ENCODE data around the gene NRL. TPM values are rescaled to one million over a fixed set of nuclear protein-coding genes. Genes with fewer than 3 reads are reported as not detected.

Gene NRL
- total RNA-seq, 1 experiment from 2014 or later, result 1.3 TPM

DNA sequence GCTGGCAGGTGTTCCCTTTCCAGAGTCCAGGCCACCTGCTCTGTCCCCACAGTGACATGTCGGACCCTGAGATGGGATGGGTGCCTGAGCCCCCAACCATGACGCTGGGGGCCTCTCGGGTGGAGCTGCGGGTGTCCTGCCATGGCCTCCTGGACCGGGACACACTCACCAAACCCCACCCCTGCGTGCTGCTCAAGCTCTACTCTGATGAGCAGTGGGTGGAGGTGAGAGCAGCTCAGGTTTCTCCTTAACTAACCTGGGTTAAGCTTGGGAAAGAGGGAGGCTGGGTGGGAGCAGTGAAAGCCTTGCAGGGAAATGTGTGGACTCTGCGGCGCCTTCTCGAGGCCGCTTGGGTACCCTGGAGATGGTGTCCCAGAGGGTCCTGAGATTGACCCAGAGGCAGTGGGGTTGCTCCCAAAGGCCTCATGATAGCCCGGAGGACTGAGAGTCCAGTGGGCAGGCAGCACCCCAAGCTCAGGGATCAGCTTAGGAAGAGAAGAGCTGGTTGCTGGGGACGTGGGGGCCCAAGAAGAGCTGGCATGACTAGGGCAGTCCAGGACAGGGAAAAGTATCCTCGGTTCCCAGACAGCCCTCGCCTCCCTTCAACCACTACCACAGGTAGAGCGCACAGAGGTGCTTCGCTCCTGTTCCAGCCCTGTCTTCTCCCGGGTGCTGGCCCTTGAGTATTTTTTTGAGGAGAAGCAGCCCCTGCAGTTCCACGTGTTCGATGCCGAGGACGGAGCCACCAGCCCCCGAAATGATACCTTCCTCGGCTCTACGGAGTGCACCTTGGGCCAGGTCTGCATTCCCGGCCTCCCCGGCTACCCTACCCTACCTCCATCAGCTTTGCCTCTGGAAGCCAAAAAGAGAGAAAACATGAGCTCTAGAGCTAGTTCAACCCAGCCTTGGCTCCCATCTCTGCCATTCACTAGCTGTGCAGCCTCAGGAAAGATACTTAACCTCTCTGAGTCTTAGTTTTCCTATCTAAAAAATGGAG is 41.6 kb downstream of the NRL start:
- in situ Hi-C loops (cut with HindIII; ENCODE audit: low sequenced_read_pairs), result no loop called here
- DNase-seq (ENCODE audit: low spot score), result no peak

DNA sequence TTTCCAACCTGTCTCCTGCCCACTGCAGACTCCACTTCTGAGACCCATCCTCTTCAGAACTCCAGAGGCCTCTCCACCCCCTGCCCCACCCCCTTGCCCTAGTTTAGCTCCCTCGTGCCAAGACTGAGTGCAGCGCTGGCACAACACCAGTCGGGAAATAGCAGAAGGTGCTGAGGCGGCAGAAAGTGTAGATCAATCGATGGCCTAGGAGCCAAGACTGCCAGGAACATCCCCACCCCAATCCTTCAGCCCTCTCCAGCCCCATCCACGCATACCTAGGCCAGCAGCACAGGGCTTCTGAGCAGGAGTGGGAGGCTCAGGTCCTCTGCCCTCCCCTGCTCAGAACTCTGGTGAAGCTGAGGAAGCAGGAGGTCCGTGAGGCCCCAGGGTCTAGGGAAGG is 42.3 kb downstream of the NRL start:
- in situ Hi-C loops (cut with HindIII; ENCODE audit: low sequenced_read_pairs), result no loop called here
- peak; percentile 59 for DNase-seq (ENCODE audit: low spot score)

DNA sequence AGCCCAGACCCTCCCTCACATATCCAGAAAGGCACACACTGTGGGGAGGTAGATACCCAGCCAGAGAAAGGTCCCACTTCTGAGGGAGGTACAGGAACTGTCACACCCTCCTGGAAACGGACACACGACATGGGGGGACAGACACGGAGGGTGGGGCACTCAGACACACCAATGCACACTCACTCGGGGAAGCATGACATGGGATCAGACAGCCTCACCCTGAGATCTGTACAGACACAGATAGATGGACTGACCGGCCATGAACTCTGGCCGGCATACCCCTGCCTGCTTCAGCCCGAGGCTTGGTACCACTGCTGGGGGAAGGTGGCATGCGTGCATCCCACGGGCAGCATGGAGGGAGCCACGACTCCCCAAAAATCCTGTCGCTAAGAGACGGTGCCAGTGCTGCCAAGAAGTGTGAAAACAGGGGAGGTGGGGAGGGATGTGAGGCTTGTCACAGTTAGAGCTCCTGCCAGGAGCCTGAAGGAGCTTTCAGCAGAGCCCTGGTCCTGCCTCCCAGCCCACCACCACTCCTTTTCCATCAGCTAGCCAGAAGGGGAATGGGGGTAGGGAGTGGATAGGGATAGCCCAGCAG is 42.8 kb downstream of the NRL start:
- in situ Hi-C loops (cut with HindIII; ENCODE audit: low sequenced_read_pairs), result no loop called here
- DNase-seq (ENCODE audit: low spot score), result peak; percentile 60

DNA sequence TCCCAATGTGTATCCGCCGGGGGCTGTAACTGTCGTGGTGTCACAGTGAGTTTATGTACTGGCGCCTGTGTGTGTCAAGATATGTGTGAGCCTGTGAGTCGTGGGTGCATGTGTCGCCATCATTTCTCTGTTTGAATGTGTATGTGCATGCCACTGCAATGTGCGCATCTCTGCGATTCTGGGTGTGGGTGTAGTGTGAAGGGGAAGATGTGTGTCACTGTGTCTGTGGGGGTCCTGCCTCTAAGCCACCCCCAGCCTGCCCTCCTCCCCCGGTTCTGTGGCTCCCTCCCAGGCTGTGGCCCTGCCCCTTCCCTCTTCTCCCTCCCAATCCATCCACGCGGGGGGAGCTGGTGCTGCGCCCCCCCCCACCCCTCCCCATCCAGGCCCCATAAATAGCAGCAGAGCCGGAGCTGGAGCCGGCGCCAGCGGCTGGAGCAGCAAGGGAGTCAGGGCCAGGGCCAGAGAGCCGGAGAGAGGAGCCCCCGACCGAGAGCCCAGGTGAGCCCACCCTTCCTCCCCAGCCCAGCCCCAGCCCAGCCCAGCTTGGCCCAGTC is 43.5 kb downstream of the NRL start, which contains the start of gene CPNE6:
Gene CPNE6, plus strand, starts transcription at position 419 of the 554 bp plus-strand sequence. CDS start 1,375 bp downstream, outside the sequence.
- in situ Hi-C loops (cut with HindIII; ENCODE audit: low sequenced_read_pairs), result no loop called here
- peak; percentile 88 for DNase-seq (ENCODE audit: low spot score)

DNA sequence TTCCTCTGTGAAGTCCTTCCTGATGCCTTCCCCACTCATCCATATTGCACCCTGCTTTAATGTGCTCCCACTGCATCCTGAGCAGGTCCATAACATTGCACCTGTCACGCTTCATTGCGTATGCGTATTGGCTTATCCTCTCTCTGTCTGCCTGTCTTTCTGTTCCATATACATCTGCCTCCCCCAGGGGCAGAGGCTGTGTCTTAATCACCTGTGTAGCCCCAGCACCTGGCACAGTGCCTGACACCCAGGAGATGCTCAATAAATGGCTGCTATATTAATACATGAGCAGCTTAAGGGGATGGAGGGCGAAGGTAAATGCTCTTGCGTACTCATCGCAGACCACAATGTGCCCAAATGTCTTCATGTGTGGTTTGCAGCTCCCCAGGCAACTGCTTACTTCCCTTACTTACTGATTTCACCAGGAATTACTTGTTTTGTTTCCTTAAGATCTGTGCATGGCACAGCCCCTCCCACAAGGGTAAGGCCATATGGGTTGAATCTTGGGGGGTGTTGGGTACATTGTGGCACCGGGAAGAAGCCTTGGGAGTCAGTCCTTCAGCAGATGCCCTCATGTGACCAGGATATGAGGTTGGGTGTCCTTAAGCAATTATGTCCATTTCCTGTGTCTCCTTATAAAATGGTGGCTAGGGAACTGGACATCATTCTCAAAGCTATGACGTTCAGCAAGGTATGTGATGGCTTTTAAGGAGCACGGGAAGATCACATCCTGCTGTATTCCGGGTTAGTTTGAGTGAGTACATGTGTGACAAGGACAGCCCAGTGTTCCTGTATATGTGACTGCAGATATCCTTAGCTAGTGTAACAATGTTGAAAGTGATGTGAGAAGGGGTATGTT is 44.2 kb downstream of the NRL start:
- in situ Hi-C loops (cut with HindIII; ENCODE audit: low sequenced_read_pairs), result no loop called here
- DNase-seq (ENCODE audit: low spot score), result peak; percentile 70

DNA sequence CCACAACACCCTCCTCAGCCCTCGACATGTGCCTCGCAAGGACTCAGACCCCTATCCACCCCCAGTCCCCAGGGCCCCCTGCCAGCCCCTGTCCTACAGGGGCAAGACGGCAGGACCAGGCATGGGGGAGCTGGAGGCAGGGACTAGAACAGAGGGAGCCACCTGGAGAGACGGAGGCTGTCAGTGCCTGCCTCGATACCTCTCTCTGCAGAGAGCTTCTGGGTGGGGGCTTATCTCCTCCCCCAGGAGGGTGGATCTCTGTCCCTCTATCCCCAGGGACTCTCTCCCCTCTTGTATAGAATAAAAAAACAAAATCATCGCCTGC is 45.4 kb downstream of the NRL start:
- in situ Hi-C loops (cut with HindIII; ENCODE audit: low sequenced_read_pairs), result no loop called here
- DNase-seq (ENCODE audit: low spot score), result no peak

DNA sequence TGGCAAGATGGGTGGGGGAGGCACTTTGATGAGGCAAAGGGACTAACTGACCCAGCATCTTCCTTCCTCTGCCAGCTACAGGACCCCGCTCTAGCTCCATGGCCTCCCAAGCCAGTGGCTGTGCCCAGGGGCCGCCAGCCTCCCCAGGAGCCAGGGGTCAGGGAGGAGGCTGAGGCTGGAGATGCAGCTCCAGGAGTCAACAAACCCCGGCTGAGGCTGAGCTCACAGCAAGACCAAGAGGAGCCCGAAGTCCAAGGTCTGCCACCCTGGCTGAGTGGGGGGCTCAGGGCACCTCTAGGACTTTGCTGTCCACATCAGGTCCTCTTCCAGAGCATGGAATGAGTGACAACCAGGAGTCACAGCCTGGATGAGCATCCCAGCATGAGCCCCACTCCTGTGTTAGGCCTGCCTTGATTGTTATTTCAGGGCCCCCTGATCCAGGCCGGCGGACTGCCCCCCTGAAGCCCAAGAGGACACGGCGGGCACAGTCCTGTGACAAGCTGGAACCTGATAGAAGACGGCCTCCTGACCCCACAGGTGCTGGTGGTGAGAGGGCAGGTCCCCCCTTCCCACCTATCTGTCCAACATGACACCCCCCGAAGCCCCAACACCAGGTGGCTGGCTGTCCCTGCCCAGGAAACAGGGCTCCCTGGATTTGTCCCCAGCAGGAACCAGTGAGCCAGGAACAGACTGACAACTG is 45.9 kb downstream of the NRL start:
- in situ Hi-C loops (cut with HindIII; ENCODE audit: low sequenced_read_pairs), result no loop called here
- DNase-seq (ENCODE audit: low spot score), result no peak

DNA sequence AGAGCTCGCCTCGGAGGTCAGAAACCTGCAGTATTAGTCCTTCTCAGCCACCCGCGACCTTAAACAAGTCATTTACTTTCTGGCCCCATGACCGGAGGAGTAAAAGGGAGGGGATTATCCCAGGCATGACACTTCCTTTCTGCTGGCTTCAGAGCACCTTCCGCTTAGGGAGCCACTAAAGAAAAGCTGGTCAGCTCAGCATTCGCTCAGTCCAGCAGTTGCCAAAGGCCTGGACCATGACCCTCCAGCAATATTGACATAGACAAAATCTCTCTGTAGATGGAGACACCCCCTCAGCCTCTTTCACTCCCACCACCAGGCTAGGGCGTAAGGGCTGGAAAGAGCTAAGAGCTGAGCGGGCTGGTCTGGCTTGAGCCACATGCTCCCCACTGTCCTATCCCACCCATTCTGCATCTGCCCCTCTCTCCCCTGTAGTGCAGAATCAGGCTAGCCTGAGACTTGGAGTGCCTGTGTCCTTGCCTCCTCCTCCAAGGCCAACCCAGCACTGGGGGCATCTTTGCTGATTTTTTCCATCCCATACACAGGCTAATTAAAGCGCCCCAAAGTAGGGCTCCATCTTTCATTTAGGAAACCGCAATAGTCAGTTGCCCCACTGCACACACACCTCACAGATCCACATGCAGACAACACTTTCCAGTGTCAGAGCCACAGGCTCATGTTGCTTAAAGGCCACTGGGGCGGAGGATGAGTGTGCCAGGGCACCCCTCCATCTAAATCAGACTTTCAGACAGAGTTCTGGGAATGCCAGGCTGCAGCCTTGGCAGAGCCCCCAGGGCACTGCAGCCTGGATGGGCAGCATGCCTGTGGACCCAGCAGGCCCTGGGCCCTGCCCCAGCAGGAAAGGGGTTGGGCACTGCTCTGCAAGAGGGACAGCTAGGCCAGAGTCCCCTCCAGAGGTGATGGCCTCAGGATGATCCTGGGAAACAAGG is 47.3 kb downstream of the NRL start:
- no peak for DNase-seq (ENCODE audit: low spot score)
- in situ Hi-C loops (cut with HindIII; ENCODE audit: low sequenced_read_pairs), result no loop called here

DNA sequence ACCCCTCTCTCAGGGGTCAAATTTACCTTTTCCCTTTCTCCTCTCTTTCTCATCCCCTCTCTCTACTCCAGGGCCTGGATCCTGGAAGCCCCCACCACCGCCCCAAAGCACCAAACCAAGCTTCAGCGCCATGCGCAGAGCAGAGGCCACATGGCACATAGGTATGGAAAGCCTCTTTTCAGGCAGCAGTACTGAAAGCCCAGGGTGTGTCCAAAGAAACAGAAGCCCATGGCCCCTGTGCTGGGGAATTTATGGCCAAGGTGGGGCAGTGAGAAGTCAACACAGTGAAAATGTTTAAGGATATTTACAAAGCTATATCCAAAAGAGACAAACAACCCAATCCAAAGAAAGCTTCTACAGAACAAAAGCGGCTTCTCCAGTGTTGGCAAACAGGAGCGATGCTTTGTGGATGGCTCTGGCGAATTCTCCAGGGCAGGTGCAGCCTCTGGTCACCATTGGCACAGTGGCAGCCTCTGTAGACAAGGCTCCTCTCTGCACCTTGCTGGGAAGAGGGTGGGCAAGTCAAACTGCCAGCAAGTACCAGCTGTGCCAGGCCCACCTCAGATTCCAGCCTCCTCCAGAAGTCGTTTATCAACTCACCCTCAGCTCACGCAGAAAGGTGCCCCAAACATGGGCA is 48.1 kb downstream of the NRL start:
- DNase-seq (ENCODE audit: low spot score), result no peak
- in situ Hi-C loops (cut with HindIII; ENCODE audit: low sequenced_read_pairs), result no loop called here

DNA sequence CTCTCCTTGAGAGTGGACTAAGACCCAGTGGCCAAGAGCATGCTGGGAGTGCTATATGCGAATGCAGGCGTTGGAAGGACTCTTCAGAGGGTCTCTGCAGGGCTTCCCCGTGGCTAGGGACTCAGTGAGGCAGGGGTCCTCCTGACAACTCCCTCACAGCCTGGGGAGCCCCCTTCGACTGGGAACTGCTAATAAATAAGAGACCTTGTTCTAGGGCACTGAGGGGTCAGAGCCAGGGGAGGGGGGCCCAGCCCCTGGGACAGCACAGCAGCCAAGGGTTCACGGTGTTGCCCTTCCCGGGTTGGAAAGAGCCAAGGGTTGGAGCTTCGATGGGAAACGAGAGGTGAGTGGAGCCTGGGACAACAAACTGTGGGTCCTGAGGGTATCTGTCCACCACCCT is 49.3 kb downstream of the NRL start:
- in situ Hi-C loops (cut with HindIII; ENCODE audit: low sequenced_read_pairs), result no loop called here
- DNase-seq (ENCODE audit: low spot score), result no peak

DNA sequence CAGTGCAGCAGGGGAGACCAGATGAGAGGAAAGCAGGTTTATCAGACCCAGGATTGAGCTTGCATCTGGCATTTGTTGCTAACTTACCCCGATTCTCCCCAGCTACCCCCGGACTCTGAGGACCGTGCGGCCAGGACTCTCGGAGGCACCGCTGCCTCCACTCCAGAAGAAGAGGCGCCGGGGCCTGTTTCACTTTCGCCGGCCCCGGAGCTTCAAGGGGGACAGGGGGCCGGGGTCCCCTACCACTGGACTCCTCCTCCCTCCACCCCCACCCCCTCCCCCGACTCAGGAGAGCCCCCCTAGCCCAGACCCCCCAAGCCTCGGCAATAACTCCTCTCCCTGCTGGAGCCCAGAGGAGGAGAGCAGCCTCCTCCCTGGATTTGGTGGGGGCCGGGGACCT is 49.9 kb downstream of the NRL start:
- in situ Hi-C loops (cut with HindIII; ENCODE audit: low sequenced_read_pairs), result no loop called here
- no peak for DNase-seq (ENCODE audit: low spot score)

DNA sequence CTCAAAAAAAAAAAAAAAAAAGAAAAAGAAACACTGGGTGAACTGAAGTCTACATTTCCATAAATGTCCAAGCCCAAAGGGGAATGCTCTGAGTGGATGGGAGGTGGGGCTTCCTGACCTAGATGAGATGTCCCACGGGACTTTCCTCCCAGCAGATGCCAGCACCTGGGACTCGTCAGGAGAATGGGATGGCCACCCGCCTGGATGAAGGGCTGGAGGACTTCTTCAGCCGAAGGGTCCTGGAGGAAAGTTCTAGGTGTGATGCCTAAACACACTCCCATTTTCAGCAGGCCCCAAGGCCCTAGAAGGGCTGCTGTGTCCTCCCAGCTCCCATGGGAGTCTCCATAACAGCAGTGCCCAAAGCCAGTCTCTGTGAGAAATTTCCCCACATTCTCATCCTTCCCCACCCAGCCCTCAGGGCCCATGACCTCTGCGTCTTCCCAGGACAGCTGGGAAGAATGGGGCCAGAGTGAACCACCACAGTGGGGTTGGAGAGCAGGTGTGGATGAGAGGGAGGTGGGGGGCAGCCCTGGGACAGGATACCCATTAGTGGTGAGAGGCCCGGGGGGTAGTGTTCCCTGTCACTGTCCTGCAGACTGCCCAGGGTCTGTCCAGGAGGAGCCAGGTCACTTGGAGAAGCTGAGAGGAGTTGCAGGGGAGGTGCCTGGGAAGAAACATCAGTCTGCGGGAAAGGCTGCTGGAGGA is 50.5 kb downstream of the NRL start:
- no peak for DNase-seq (ENCODE audit: low spot score)
- in situ Hi-C loops (cut with HindIII; ENCODE audit: low sequenced_read_pairs), result no loop called here

DNA sequence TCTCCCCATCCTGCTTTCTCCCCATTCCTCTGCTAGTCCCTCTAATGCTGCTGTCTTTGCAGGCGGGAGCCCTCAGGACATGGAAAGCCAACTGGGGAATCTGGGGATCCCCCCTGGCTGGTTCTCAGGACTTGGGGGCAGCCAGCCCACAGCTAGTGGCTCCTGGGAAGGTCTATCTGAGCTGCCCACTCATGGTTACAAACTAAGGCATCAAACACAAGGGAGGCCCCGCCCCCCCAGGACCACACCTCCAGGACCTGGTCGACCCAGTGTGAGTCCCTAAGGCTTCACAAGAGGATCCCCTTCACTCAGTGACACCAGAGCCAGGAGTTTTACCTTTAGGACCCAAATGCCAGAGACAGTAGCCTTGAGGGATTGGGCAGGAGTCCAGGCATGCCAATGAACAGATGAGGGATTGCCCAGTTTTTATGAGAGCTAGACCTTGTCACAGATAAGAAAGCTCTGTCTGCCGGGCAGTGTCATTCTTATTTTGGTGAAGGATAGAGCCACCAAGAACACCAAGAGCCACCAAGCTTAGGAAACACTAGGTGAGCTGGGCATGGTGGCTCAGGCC is 51.4 kb downstream of the NRL start:
- no peak for DNase-seq (ENCODE audit: low spot score)
- in situ Hi-C loops (cut with HindIII; ENCODE audit: low sequenced_read_pairs), result no loop called here

DNA sequence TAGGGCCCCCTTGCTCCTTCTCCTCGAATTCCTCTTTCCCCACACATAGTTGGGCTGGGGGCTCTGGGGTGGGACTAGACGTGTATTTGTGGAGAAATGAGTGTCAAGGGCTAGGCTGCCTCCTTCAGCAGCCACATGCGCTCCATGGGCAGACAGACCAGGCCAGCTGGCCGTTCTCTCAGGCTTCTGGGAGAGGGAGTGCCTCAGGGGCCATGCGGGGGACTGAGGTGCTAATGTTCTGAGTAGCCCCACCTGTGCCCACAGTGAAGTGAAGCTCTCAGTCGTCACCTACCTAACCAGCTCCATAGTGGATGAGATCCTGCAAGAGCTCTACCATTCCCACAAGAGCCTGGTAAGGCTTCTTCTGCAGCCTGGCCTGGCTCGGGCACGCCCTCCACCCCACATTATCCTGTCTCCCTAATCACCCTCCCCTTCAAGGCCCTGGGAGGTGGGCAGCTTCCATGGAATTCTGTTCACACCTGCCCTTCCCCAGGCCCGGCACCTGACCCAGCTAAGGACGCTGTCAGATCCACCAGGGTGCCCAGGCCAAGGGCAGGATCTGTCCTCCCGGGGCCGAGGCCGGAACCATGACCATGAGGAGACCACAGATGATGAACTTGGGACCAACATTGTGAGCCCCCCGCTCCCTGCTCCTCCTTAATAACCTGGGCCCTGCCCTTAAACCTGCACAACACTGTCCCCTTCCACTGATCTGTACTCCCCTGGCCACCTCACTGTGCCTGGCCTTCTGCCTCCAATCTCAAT is 52.4 kb downstream of the NRL start:
- no peak for DNase-seq (ENCODE audit: low spot score)
- in situ Hi-C loops (cut with HindIII; ENCODE audit: low sequenced_read_pairs), result no loop called here

DNA sequence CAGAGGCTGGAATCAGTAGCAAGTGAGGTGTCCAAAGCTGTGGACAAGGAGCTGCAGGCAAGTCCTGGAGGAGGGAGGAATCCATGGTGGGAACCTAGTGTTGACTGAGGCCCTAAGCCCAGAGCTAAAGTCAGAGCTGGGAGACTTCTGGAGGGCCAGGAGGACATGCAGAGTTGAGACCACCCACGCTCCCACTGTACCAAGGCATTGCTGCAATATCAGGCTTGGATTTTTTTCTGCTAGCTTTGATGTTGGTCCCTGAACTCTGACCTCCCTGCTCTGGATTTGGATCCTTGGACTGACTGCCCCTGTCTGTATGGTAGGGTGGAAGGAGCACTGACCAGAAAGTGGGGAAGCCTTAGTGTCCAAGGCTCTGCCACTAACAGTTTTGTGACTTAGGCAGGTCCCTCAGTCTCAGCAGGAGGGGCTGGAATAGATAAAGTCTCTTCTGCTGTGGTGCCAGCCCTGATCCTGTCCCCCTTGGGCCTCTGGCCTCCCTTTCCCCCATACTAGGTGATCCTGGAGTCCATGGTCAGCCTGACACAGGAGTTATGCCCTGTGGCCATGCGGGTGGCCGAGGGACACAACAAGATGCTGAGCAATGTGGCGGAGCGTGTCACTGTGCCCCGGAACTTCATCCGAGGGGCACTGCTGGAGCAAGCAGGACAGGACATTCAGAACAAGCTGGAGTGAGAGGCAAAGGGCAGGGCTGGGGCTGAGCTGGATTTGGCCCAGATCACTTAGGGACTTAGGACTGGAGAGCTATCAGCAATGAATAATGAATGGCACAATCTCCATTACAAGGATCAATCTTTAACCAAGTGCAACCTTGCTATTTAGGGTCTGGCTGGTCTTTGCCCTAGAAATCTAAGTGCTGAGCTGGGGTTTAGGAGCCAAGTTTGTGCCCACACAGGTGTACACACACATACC is 53.5 kb downstream of the NRL start:
- in situ Hi-C loops (cut with HindIII; ENCODE audit: low sequenced_read_pairs), result no loop called here
- DNase-seq (ENCODE audit: low spot score), result no peak

Data from G401 (cell line).